Naive thymus-derived CD4-positive, alpha-beta T cell (primary cell): ENCODE data around the gene SP9. TPM values are rescaled to one million over a fixed set of nuclear protein-coding genes. Genes with fewer than 3 reads are reported as not detected.
A peak's percentile ranks its signal among the peaks of the same experiment; 100 is the strongest.

ENCODE experiments used
- ATAC-seq: fragments of 150-1000 bp; cut with Tn5 transposase; 2 replicates; pipeline ENCODE4 v1.10.0; 2021; ENCODE audit warnings: mild to moderate bottlenecking, moderate library complexity
- CTCF ChIA-PET: fragments of 350-600 bp; sonication (Branson Sonifier 250); formaldehyde crosslinking; loops from one replicate; lab custom pipeline; 2021; ENCODE audit warnings: antibody characterized with exemption; lab: Charles Lee
- POLR2A ChIA-PET: fragments of 350-600 bp; sonication (Branson Sonifier 250); formaldehyde crosslinking; loops from one replicate; lab custom pipeline; 2021; ENCODE audit warnings: antibody characterized with exemption, inconsistent platforms; lab: Charles Lee
- DNase-seq, 9 donors: peaks; one replicate each; pipeline versions ENCODE4 v3.0.0 to v3.0.0-alpha.2; 2020 to 2022; ENCODE audit warnings: mixed read lengths in 1 of 9
- H3K27ac ChIP-seq: one replicate; pipeline ENCODE4 v1.7.0; 2013; ENCODE audit warnings: mild to moderate bottlenecking, low read depth, low read length, moderate library complexity
- H3K27me3 ChIP-seq, 2 donors: one replicate each; pipeline ENCODE4 v1.7.0; 2013; ENCODE audit warnings: low read length in 2 of 2, mild to moderate bottlenecking in 2 of 2, moderate library complexity in 2 of 2; ENCODE audit not compliant: control insufficient read depth in 2 of 2, insufficient read depth in 2 of 2
- H3K36me3 ChIP-seq, 3 experiments: 1 replicate in 2 of 3; 2 replicates in 1 of 3; pipeline ENCODE4 v1.7.0; 2013; ENCODE audit warnings: low read length in 3 of 3, mild to moderate bottlenecking in 3 of 3, moderate library complexity in 1 of 3; ENCODE audit not compliant: insufficient read depth in 3 of 3, control insufficient read depth in 2 of 3
- H3K4me1 ChIP-seq, 2 donors: one replicate each; pipeline ENCODE4 v1.7.0; 2013; ENCODE audit warnings: low read length in 2 of 2, mild to moderate bottlenecking in 2 of 2, moderate library complexity in 1 of 2; ENCODE audit not compliant: control insufficient read depth in 2 of 2, insufficient read depth in 2 of 2
- H3K4me3 ChIP-seq: 2 replicates; pipeline ENCODE4 v1.7.0; 2013; ENCODE audit warnings: mild to moderate bottlenecking, low read length
- H3K9me3 ChIP-seq, 3 experiments: 1 replicate in 2 of 3; 2 replicates in 1 of 3; pipeline ENCODE4 v1.7.0; 2013; ENCODE audit warnings: low read length in 3 of 3; ENCODE audit not compliant: control insufficient read depth in 2 of 3
- H3K27ac Mint-ChIP-seq, 9 donors: one replicate each; pipeline ENCODE4 v1.8.0; 2020 to 2022; ENCODE audit warnings: mixed read lengths in 9 of 9, mild to moderate bottlenecking in 8 of 9, moderate library complexity in 5 of 9, inconsistent platforms in 2 of 9
- H3K27me3 Mint-ChIP-seq, 5 donors: one replicate each; pipeline ENCODE4 v1.8.0; 2021 to 2022; ENCODE audit warnings: mixed read lengths in 5 of 5, mild to moderate bottlenecking in 1 of 5
- H3K36me3 Mint-ChIP-seq, 5 donors: one replicate each; pipeline ENCODE4 v1.8.0; 2020 to 2022; ENCODE audit warnings: mixed read lengths in 5 of 5, mild to moderate bottlenecking in 3 of 5, inconsistent platforms in 1 of 5
- H3K4me1 Mint-ChIP-seq, 7 donors: one replicate each; pipeline ENCODE4 v1.8.0; 2020 to 2022; ENCODE audit warnings: mixed read lengths in 7 of 7, mild to moderate bottlenecking in 3 of 7, inconsistent platforms in 1 of 7
- H3K4me3 Mint-ChIP-seq, 10 donors: one replicate each; pipeline ENCODE4 v1.8.0; 2020 to 2022; ENCODE audit warnings: mild to moderate bottlenecking in 10 of 10, mixed read lengths in 10 of 10, moderate library complexity in 6 of 10, inconsistent platforms in 2 of 10
- H3K9me3 Mint-ChIP-seq, 11 donors: one replicate each; pipeline ENCODE4 v1.8.0; 2020 to 2022; ENCODE audit warnings: mixed read lengths in 11 of 11, mild to moderate bottlenecking in 4 of 11, inconsistent platforms in 1 of 11, moderate library complexity in 1 of 11
- intact Hi-C, 2 donors: fragments of 100-400 bp; cut with micrococcal nuclease; formaldehyde crosslinking; loops; one replicate each; pipeline ENCODE4 v1.15.1; 2023
- polyA plus RNA-seq, 2 donors: library from polyadenylated mRNA; unstranded; fragments of 300-500 nt; fragmentation: Illumina TruSeq; gene quantifications; one replicate each; pipeline ENCODE4 v1.2.3, GENCODE V29; 2021
- total RNA-seq, 6 experiments: library from RNA in 5 of 6; stranded (reverse) in 5 of 6; gene quantifications; 1 replicate in 5 of 6; 2 replicates in 1 of 6; pipeline ENCODE4 v1.2.3 and lab custom pipeline; 2021 to 2026

The SP9 gene
- total and polyA plus RNA-seq, 7 experiments from 2014 or later: not detected

GRCh38 chr2:174322746-174323145 lies 12.0 kb upstream of the SP9 start:
- Mint-ChIP-seq H3K4me3 (no peak overlapping the region), H3K27ac (no peak overlapping the region), H3K9me3 (peaks cover 0 to 4% (median 0%) of the 10 kb centered on the region in 11 donors), H3K36me3 (peaks cover 0 to under 1% (median 0%) of the 10 kb centered on the region in 5 donors), H3K4me1 (peaks cover 12 to 21% (median 17%) of the 10 kb centered on the region in 7 donors), H3K27me3 (peaks cover 68 to 92% (median 83%) of the 10 kb centered on the region in 5 donors)
- DNase-seq: no peak
- intact Hi-C loops: no loop called here
- H3K4me1 ChIP-seq: peaks cover 13 to 15% of the 10 kb centered on the region in 2 donors
- no peak for ATAC-seq
- H3K27me3 ChIP-seq: peaks cover 17 to 28% of the 10 kb centered on the region in 2 donors
- no peak overlapping the region for H3K4me3 ChIP-seq
- no peaks in the 10 kb centered on the region for H3K9me3 ChIP-seq
- no peaks in the 10 kb centered on the region for H3K36me3 ChIP-seq
- ChIA-PET POLR2A (no interaction called here), CTCF (no interaction called here)
- H3K27ac ChIP-seq: no peak overlapping the region

DNA sequence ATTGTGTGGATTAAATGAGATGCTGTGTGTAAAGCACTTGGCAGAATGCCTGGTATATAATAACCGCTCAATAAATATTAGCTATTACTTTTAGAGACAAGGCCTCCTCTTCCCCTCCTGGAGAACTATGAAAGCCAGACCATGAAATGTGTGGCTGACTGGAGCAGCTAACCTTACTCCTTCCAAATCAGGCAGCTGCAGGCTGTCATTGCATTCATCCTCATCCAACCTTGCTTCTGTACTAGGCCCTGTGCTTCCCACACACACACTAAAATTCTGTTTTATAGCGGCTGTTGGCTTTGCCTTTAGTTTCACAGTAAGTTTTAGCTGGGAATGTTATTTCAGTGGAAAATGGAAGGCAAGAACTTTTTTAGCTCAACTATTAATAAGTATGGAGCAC lies 10.2 kb upstream of the SP9 start:
- no peak overlapping the region for H3K27ac ChIP-seq
- no peak overlapping the region for H3K4me3 ChIP-seq
- peaks cover 13 to 15% of the 10 kb centered on the region in 2 donors for H3K4me1 ChIP-seq
- peaks cover 31 to 39% of the 10 kb centered on the region in 2 donors for H3K27me3 ChIP-seq
- H3K27ac Mint-ChIP-seq: no peak overlapping the region
- no peak for DNase-seq
- H3K9me3 Mint-ChIP-seq: peaks cover 0 to 10% (median 0%) of the 10 kb centered on the region in 11 donors
- no peak overlapping the region for H3K4me3 Mint-ChIP-seq
- intact Hi-C loops: no loop called here
- peaks cover 71 to 93% (median 82%) of the 10 kb centered on the region in 5 donors for H3K27me3 Mint-ChIP-seq
- H3K36me3 ChIP-seq: no peaks in the 10 kb centered on the region
- CTCF ChIA-PET: interaction anchor here (0.7 to 1.1 kb wide), 2 partner anchors 17 to 461 kb away, joined by 3 read pairs; no protein-coding TSS in a partner anchor
- POLR2A ChIA-PET: interaction anchor here (0.7 to 0.9 kb wide), 2 partner anchors 38 to 76 kb away, joined by 3 read pairs; no protein-coding TSS in a partner anchor
- H3K36me3 Mint-ChIP-seq: peaks cover 0 to 3% (median 0%) of the 10 kb centered on the region in 5 donors
- H3K9me3 ChIP-seq: no peaks in the 10 kb centered on the region
- no peak for ATAC-seq
- peaks cover 15 to 37% (median 23%) of the 10 kb centered on the region in 7 donors for H3K4me1 Mint-ChIP-seq

DNA sequence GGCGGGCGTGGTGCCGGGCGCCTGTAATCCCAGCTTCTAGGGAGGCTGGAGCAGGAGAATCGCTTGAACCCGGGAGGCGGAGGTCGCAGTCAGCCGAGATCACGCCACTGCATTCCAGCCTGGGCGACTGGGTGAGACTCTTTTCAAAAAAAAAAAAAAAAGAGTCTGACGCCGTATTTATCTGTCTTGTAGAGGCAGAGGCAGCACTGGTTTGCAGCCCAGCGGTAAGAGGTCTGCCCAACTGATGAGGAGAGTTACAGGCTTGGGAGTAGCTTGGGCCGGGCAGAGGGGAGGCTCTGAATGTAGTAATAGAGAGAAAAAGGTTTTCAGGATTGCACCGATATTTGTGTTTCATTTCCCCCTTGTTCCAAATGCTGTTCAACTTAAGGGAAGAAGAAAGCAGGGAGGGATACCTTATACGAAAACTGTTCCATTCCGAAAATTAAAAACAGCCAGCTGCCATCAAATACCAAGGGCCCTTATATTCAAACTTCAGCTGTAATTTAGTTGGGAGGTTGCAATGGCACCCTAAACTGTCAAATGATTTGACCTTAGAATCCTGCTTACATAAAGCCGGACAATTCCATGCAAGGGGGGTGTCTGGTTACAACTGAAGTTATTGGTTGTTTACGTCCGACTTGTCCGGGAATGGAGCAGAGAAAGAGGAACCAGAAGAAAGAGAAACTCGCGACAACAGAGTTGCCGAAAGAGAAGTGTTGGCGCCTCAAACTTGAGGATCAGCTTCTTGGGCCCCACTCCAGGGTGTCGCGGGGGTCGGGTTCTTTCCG lies 9.2 kb upstream of the SP9 start:
- Histone ChIP-seq H3K9me3 (peaks cover 0 to under 1% (median 0%) of the 10 kb centered on the region in 3 experiments), H3K27me3 (peaks cover 37 to 49% of the 10 kb centered on the region in 2 donors), H3K27ac (no peak overlapping the region), H3K4me1 (peaks cover 13 to 15% of the 10 kb centered on the region in 2 donors), H3K4me3 (no peak overlapping the region), H3K36me3 (no peaks in the 10 kb centered on the region)
- peak overlapping the region; percentile 68 to 86 (median 80) for H3K4me3 Mint-ChIP-seq
- peaks cover 0 to 3% (median 0%) of the 10 kb centered on the region in 5 donors for H3K36me3 Mint-ChIP-seq
- DNase-seq (no peak), ATAC-seq (peak; percentile 20)
- H3K9me3 Mint-ChIP-seq: peaks cover 0 to 11% (median under 1%) of the 10 kb centered on the region in 11 donors
- ChIA-PET CTCF (interaction anchor here (0.7 to 1.4 kb wide), 2 partner anchors 18 to 462 kb away, joined by 3 read pairs; no protein-coding TSS in a partner anchor), POLR2A (interaction anchor here (0.6 to 0.7 kb wide), 2 partner anchors 9 to 37 kb away, joined by 3 to 4 read pairs; partner anchors contain the start of gene SP9)
- peaks cover 82 to 95% (median 87%) of the 10 kb centered on the region in 5 donors for H3K27me3 Mint-ChIP-seq
- intact Hi-C loops: loop anchor here (1.0 to 5.0 kb wide), 5 partner anchors 16 to 1818 kb away; partner anchors contain the start of gene ATF2 (in 1 of the 2)
- H3K27ac Mint-ChIP-seq: no peak overlapping the region
- H3K4me1 Mint-ChIP-seq: peaks cover 15 to 37% (median 23%) of the 10 kb centered on the region in 7 donors

- peaks cover 0 to 17% (median 4%) of the 10 kb centered on the region in 11 donors for H3K9me3 Mint-ChIP-seq
- ChIA-PET POLR2A (no interaction called here), CTCF (interaction anchor here (1.4 kb wide), 1 partner anchor 17 kb away, joined by 3 read pairs; no protein-coding TSS in a partner anchor)
- peak overlapping the region; percentile 75 to 86 (median 82) for H3K4me3 Mint-ChIP-seq
- peak overlapping the region in 3 of 9 donors; percentile 1 to 39 (median 4) for H3K27ac Mint-ChIP-seq
- DNase-seq: peak in 4 of 9 donors; percentile 24 to 52 (median 32)
- ATAC-seq: peak; percentile 43
- Histone ChIP-seq H3K27ac (no peak overlapping the region), H3K4me3 (peak overlapping the region; percentile 31), H3K4me1 (peaks cover 13 to 15% of the 10 kb centered on the region in 2 donors), H3K9me3 (peaks cover 0 to 4% (median 0%) of the 10 kb centered on the region in 3 experiments), H3K27me3 (peaks cover 45 to 55% of the 10 kb centered on the region in 2 donors), H3K36me3 (no peaks in the 10 kb centered on the region)
- intact Hi-C loops: loop anchor here (1.0 to 5.0 kb wide), 5 partner anchors 15 to 1819 kb away; partner anchors contain the start of gene ATF2 (in 1 of the 2)
- peaks cover 15 to 37% (median 23%) of the 10 kb centered on the region in 7 donors for H3K4me1 Mint-ChIP-seq
- peaks cover 85 to 95% (median 86%) of the 10 kb centered on the region in 5 donors for H3K27me3 Mint-ChIP-seq
- H3K36me3 Mint-ChIP-seq: peaks cover 0 to 3% (median 0%) of the 10 kb centered on the region in 5 donors
These were observed 8.4 kb upstream of the SP9 start for GRCh38 chr2:174326161-174327020.

DNA sequence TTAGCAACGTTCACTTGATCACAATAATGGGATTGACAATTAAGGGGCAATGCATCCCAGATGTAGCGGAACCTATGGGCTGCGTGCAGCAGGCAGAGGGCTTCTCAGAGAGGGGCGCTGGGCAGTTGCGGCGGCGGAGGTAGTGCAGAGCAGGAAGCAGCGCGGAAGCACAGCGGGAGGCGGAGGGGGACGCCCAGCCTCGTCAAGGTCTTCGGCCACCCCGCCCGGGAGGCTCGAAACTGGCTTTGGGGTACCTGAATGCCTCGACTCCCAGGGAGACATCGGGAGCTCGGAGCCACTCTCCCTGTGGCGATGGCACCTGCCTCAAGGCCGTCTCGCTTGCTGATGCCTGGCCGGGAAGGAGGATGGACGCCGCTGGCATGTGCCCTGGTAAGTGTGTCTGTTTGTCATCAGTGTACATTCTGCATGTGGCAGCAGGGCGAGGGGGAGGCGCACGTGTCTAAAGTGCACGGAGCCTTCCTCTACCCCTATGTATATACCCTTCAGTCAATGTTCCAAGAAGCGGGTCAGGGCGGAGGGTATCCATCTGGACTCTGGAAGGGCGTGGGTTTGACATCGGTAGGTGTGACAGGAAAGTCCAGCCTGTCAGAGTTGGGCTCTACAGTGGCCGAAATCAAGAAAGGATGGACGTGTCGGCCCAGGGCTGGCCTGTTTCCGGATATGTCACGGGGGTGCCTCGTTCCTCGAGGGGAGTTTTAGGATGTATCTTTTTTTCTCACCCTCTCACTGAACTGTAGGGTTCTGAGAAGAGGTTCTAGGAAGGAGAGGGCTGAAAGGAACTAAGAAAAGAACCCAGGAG lies 7.5 kb upstream of the SP9 start:
- H3K27me3 Mint-ChIP-seq: peaks cover 86 to 96% (median 86%) of the 10 kb centered on the region in 5 donors
- H3K4me1 Mint-ChIP-seq: peaks cover 15 to 40% (median 26%) of the 10 kb centered on the region in 7 donors
- H3K9me3 Mint-ChIP-seq: peaks cover 0 to 21% (median 5%) of the 10 kb centered on the region in 11 donors
- ChIA-PET POLR2A (no interaction called here), CTCF (interaction anchor here (0.6 to 1.4 kb wide), 2 partner anchors 16 to 341 kb away, joined by 3 read pairs; no protein-coding TSS in a partner anchor)
- ATAC-seq (peak; percentile 60), DNase-seq (peak in 3 of 9 donors; percentile 10 to 35 (median 20))
- H3K27ac Mint-ChIP-seq: peak overlapping the region in 6 of 9 donors; percentile 4 to 89 (median 27)
- H3K4me3 Mint-ChIP-seq: peak overlapping the region; percentile 74 to 86 (median 82)
- Histone ChIP-seq H3K4me3 (peak overlapping the region; percentile 31), H3K4me1 (peaks cover 13 to 15% of the 10 kb centered on the region in 2 donors), H3K27ac (no peak overlapping the region), H3K27me3 (peaks cover 51 to 63% of the 10 kb centered on the region in 2 donors), H3K9me3 (peaks cover 0 to 4% (median 0%) of the 10 kb centered on the region in 3 experiments), H3K36me3 (no peaks in the 10 kb centered on the region)
- intact Hi-C loops: loop anchor here (5.0 kb wide), 4 partner anchors 170 to 1820 kb away; partner anchors contain the start of gene ATF2 (in 1 of the 2)
- peaks cover 0 to 3% (median 0%) of the 10 kb centered on the region in 5 donors for H3K36me3 Mint-ChIP-seq
